HL-60 (cell line): ENCODE data around the gene RUNX2.

ENCODE experiments used
- DNase-seq, 2 experiments: peaks; one replicate each; pipeline ENCODE4 v3.0.0-alpha.2; 2010 to 2020; ENCODE audit warnings: low read depth in 1 of 2, low spot score in 1 of 2
- H3K27ac ChIP-seq: fragments of 250-450 bp; sonication (Bioruptor Pico); replicated peaks from 2 replicates; pipeline ENCODE4 v1.5.1; 2020; ENCODE audit warnings: mild to moderate bottlenecking, moderate library complexity
- H3K27me3 ChIP-seq: fragments of 250-450 bp; sonication (Bioruptor Pico); 2 replicates; pipeline ENCODE4 v1.5.1; 2021; ENCODE audit warnings: mild to moderate bottlenecking, moderate library complexity; ENCODE audit not compliant: insufficient read depth, poor library complexity, severe bottlenecking
- H3K4me3 ChIP-seq: replicated peaks from 2 replicates; pipeline ENCODE4 v1.5.1; 2011; ENCODE audit warnings: mild to moderate bottlenecking, control low read depth, low read length; ENCODE audit not compliant: insufficient read depth
- GABPA ChIP-seq: IDR thresholded peaks from 2 replicates; pipeline ENCODE4 v1.6.1; 2012; ENCODE audit warnings: low read depth
- POLR2AphosphoS5 ChIP-seq: IDR thresholded peaks from 2 replicates; pipeline ENCODE4 v1.6.1; 2012; ENCODE audit warnings: low read depth
- SPI1 ChIP-seq: IDR thresholded peaks from 2 replicates; pipeline ENCODE4 v1.6.1; 2012; ENCODE audit warnings: low read depth, mild to moderate bottlenecking, borderline replicate concordance
- TF ChIP-seq, protein P1 (sequence below): IDR thresholded peaks from one replicate; pipeline ENCODE4 v1.5.1; 2011; ENCODE audit warnings: low read length, control low read depth, inconsistent platforms; ENCODE audit not compliant: insufficient read depth
- TF ChIP-seq, protein P2 (sequence below): IDR thresholded peaks from 2 replicates; pipeline ENCODE4 v1.6.1; 2012; ENCODE audit warnings: low read depth; ENCODE audit not compliant: insufficient replicate concordance

The RUNX2 gene

DNA sequence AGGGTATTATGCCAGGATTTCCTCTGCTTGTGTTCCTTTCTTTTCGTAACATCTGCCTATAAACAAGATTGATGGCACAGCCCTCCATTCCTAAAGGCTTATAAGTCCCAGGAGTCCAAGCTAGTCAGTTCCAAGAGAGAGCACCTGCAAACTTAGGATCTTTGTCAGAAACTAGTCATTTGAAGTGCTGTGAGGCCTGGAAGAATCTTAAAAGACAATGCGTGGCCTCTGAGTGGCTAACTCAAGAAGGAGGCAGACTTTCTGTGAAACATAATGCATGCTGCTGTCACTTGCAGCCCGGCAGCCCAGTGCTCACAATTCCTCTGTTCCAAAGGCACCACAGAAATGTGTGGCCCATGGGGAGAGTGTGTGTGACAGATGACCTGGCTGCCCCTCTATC is 184.6 kb downstream of the RUNX2 start:
- Histone ChIP-seq H3K27ac (no peak overlapping the region), H3K27me3 (no peaks in the 10 kb centered on the region), H3K4me3 (no peak overlapping the region)
- no peak for TF ChIP-seq POLR2AphosphoS5
- no peak for TF ChIP-seq GABPA
- TF ChIP-seq, protein P1, sequence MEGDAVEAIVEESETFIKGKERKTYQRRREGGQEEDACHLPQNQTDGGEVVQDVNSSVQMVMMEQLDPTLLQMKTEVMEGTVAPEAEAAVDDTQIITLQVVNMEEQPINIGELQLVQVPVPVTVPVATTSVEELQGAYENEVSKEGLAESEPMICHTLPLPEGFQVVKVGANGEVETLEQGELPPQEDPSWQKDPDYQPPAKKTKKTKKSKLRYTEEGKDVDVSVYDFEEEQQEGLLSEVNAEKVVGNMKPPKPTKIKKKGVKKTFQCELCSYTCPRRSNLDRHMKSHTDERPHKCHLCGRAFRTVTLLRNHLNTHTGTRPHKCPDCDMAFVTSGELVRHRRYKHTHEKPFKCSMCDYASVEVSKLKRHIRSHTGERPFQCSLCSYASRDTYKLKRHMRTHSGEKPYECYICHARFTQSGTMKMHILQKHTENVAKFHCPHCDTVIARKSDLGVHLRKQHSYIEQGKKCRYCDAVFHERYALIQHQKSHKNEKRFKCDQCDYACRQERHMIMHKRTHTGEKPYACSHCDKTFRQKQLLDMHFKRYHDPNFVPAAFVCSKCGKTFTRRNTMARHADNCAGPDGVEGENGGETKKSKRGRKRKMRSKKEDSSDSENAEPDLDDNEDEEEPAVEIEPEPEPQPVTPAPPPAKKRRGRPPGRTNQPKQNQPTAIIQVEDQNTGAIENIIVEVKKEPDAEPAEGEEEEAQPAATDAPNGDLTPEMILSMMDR = no peak
- no peak for TF ChIP-seq SPI1
- TF ChIP-seq, protein P2, sequence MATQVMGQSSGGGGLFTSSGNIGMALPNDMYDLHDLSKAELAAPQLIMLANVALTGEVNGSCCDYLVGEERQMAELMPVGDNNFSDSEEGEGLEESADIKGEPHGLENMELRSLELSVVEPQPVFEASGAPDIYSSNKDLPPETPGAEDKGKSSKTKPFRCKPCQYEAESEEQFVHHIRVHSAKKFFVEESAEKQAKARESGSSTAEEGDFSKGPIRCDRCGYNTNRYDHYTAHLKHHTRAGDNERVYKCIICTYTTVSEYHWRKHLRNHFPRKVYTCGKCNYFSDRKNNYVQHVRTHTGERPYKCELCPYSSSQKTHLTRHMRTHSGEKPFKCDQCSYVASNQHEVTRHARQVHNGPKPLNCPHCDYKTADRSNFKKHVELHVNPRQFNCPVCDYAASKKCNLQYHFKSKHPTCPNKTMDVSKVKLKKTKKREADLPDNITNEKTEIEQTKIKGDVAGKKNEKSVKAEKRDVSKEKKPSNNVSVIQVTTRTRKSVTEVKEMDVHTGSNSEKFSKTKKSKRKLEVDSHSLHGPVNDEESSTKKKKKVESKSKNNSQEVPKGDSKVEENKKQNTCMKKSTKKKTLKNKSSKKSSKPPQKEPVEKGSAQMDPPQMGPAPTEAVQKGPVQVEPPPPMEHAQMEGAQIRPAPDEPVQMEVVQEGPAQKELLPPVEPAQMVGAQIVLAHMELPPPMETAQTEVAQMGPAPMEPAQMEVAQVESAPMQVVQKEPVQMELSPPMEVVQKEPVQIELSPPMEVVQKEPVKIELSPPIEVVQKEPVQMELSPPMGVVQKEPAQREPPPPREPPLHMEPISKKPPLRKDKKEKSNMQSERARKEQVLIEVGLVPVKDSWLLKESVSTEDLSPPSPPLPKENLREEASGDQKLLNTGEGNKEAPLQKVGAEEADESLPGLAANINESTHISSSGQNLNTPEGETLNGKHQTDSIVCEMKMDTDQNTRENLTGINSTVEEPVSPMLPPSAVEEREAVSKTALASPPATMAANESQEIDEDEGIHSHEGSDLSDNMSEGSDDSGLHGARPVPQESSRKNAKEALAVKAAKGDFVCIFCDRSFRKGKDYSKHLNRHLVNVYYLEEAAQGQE = no peak
- DNase-seq = no peak

DNA sequence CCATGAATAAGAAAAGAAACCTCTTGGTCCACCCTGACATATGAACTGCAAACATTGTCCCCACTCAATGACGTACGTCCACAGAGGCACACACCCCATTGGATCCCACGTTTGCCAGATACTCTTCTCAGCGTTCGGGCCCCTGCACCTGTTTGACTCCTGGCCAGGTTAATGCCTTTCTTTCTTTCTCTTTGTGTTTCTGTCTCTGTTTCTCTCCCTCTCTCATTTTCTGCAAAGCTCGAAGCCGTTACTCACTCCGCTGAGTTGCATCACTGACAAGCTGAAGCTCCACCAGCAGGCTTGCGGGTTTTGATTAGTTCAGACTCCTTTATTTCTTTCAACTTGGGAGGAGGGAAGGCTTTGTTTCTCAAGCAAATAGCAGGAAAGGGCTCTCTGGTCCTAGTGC is 185.1 kb downstream of the RUNX2 start:
- TF ChIP-seq, protein P1 = no peak
- TF ChIP-seq, protein P2 = no peak
- TF ChIP-seq GABPA = no peak
- TF ChIP-seq SPI1 = no peak
- no peak for TF ChIP-seq POLR2AphosphoS5
- Histone ChIP-seq H3K27me3 (no peaks in the 10 kb centered on the region), H3K27ac (no peak overlapping the region), H3K4me3 (no peak overlapping the region)
- no peak for DNase-seq

DNA sequence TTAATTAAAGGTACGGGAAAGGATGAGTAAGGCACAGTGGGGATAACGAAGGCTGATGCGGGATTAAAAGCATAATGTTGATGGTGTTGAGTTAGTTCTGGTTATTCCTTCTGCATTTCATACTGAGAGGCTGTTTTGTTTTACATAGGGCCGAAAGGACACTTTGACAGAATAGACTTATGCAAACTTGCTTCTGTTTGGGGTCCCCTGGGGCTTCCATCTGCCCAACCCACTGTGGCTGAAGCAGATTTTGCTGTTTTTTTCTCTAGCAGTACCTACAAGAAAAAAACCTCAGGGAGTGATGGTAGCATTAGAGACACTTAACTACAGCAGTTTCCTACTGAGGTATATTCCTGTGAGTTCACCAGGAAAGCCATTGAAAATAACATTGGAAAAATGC is 185.7 kb downstream of the RUNX2 start:
- no peak for TF ChIP-seq POLR2AphosphoS5
- TF ChIP-seq, protein P2 = no peak
- no peak for TF ChIP-seq SPI1
- TF ChIP-seq GABPA = no peak
- TF ChIP-seq, protein P1 = no peak
- Histone ChIP-seq H3K27ac (no peak overlapping the region), H3K27me3 (no peaks in the 10 kb centered on the region), H3K4me3 (no peak overlapping the region)
- DNase-seq = no peak
